NCI-H82 treated with DMSO at 0.1 percent for 48 hours (cell line): ENCODE data around the gene TMEM126A.
A peak's percentile ranks its signal among the peaks of the same experiment; 100 is the strongest.

ENCODE experiments used
- DNase-seq: peaks from one replicate; lab custom pipeline; 2025; ENCODE audit not compliant: unreplicated experiment; lab: John Stamatoyannopoulos, UW

The TMEM126A gene

GRCh38 chr11:85694385-85694980, 46.7 kb downstream of the TMEM126A start:
- peak; percentile 5 for DNase-seq

GRCh38 chr11:85695546-85695945, 47.8 kb downstream of the TMEM126A start:
- DNase-seq = no peak

- no peak for DNase-seq
These were observed 50.0 kb downstream of the TMEM126A start for GRCh38 chr11:85697747-85698146.

- DNase-seq = no peak
These were observed 50.4 kb downstream of the TMEM126A start for GRCh38 chr11:85698195-85698594.

- no peak for DNase-seq
These were observed 52.4 kb downstream of the TMEM126A start for GRCh38 chr11:85699957-85700741.

GRCh38 chr11:85704967-85705366, 57.2 kb downstream of the TMEM126A start:
- DNase-seq = no peak

GRCh38 chr11:85705800-85706199, 58.0 kb downstream of the TMEM126A start:
- no peak for DNase-seq
